Stimulated activated CD4-positive, alpha-beta T cell treated with anti-CD3 and anti-CD28 coated beads, TNF-alpha, amount 100 ng/mL, for 1 hour (primary cell): ENCODE results near the gene ENTPD5.
"Not testable (repeated sequence)": the region's sequence is repeated elsewhere in the genome, so short reads cannot be mapped to it uniquely, and the experiment has no call there.

Experiments used
- DNase-seq, 3 donors: peaks; one replicate each; pipeline ENCODE4 v3.0.0-alpha.2; 2020; ENCODE audit warnings: low read depth in 3 of 3, low spot score in 1 of 3

The ENTPD5 gene

DNA sequence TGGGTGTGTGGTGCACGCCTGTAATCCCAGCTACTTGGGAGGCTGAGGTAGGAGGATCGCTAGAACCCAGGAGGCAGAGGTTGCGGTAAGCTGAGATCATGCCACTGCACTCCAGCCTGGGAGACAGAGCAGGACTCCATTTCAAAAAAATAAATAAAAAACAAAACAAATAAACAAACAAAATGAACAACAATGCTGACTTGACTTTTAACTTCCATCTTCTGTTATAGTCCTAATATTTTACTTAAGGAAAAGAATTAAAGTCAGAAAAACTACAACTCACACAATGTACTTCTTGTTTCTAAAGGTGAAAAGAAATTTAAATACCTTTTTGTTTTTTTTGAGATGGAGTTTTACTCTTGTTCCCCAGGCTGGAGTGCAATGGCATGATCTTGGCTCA lies 13.4 kb downstream of the ENTPD5 start:
- DNase-seq, result not testable (repeated sequence)

DNA sequence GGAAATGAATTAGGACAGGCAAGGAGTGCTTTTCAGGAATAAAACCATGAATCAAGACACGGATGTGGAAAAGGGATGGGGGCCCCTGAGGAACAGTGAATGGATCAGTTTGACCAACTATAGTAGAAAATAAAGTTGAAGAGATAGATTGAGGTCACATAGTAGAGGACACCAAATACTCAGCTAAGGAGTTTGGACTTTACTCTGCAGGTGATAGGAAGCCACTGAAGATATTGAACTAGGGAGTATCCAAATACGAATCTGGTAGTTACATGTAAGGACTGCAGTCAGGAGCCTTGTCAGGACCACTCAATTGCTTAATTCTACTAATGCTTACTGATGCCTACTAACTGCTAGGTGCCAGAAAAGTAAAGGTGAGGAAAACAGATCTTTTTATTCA lies 20.4 kb downstream of the ENTPD5 start:
- no peak for DNase-seq

DNA sequence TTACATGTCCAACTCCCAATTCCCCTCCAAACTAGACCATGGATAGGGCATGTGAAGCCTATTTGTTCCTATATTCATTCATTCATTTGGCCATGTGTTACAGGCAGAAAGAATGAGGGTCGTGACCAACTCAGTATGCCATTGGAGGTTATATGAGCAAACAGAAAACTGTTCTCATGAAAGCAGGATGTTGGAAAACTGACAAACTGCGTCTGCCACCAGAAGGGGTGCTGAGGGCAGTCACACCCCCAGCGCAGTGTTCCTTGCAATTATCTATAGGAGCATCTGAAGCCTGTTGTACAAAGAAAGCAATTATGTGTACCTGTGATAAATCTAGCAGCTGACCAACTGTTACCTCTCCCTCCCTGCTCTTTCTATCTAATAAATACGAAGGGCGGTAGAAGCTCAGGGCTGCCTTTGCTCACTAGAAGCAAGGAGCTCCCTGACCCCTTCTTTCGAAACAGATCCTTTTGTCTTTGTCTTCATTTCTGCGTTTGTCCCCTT lies 21.1 kb downstream of the ENTPD5 start:
- DNase-seq, result no peak

GRCh38 chr14:73997108-73997943 lies 21.8 kb downstream of the ENTPD5 start:
- DNase-seq, result no peak

GRCh38 chr14:73996731-73997107 lies 22.4 kb downstream of the ENTPD5 start:
- DNase-seq, result no peak

DNA sequence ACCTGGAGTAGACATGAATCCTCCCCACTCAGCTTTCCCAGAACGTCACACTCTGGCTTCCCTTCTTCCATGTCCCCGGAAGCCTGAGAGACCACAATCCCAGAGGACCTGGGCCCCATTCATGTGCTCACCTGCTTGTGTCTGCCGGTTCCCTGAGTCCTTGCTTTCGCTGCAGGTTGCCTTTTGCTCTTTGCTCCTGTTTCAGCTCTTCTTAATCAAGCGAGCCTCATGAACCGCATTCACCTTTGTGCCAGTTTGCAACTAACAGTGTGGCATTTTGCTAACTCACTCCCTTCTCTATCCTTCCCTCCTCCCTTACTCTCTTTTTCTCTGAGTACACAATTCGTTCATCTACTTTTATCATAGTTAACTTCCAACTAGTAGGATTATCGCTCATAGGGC lies 23.1 kb downstream of the ENTPD5 start:
- no peak for DNase-seq

- not testable (repeated sequence) for DNase-seq
These were observed 24.2 kb downstream of the ENTPD5 start for GRCh38 chr14:73994926-73995325.

DNA sequence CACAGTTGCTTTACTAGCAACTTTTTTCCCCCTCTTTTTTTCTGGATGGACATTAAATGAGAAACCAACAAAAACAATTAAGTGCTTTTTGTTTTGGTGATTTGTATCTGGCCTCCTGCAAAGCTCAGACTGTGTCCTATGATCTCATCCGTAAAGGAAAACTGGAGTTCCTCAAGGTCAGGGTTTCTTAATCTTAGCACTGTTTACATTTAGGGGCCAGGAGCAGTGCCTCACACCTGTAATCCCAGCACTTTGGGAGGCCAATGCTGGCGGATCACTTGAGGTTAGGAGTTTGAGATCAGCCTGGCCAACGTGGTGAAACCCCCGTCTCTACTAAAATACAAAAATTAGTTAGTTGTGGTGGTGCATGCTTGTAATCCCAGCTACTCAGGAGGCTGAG lies 28.0 kb downstream of the ENTPD5 start:
- no peak for DNase-seq

GRCh38 chr14:73988656-73989055 lies 30.4 kb downstream of the ENTPD5 start:
- DNase-seq, result not testable (repeated sequence)

- no peak for DNase-seq
These were observed 31.0 kb downstream of the ENTPD5 start for GRCh38 chr14:73988065-73988464.

- DNase-seq, result no peak
These were observed 41.2 kb downstream of the ENTPD5 start for GRCh38 chr14:73977896-73978295.

DNA sequence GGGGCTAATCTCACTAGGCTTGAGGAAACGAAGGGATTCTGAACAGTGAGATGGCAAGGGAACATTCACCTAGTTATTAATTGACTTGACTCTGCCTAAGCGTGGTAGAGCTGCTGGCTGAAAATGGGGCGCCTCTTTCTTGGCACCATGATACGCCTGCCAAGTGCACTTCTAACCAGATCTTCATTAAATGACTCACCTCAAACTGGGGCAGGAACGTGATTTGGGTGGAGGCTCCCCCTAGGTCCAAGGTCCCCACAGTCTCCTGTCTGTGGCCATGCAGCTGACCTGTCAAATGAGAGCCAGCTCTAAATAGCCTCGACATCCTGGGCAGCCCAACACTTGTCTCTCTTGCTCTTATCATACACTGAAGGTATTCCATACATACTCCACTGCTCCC lies 43.0 kb downstream of the ENTPD5 start:
- no peak for DNase-seq

GRCh38 chr14:73973497-73973896 lies 45.6 kb downstream of the ENTPD5 start:
- no peak for DNase-seq

DNA sequence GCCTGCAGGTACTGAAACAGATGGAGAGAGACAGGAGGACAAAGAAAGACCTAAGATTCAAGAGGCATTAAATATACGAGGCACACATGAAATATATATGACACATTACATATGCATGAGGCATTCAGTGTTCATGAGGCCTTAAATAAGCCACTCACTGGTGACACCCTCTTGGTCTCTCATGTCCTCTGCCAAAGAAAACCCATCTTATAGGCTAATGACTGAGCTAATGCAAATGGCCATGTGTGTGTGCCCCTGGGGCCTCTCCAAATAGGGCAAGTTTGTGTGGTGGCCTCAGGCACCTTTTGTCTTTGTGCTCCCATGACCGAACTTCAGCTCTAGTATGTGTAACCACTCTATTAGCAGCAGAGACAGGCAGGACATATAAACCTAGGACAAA lies 50.2 kb downstream of the ENTPD5 start:
- no peak for DNase-seq

DNA sequence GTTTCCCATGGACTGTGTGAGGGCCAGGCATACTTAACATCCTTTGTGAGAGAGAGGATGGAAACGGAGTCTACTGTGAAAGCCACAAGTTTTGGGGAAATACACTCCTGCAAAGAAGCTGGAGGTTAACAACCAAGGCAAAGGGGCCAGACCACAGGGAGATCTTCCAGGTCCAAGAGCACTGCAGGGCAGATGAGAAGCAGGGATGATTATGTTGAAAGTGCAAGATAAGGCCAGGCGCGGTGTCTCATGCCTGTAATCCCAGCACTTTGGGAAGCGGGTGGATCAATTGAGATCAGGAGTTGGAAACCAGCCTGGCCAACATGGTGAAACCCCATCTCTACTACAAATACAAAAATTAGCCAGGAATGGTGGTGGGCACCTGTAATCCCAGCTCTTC lies 53.9 kb downstream of the ENTPD5 start:
- DNase-seq, result no peak

DNA sequence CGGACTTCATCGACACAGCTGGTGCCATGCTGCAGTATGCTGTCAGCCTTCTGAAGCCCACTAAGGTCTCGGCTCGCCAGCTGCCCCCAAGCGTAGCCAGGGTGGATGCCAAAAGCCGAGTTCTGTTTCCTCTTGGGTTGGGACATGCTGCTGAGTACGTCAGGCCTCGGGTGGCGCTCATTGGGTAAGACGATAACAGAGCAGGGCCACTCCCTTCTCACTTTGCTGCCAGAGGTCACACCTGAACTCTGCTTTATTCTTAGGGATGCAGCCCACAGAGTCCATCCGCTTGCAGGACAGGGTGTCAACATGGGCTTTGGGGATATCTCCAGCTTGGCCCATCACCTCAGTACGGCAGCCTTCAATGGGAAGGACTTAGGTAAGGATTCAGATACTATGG lies 57.9 kb downstream of the ENTPD5 start:
- DNase-seq, result no peak

DNA sequence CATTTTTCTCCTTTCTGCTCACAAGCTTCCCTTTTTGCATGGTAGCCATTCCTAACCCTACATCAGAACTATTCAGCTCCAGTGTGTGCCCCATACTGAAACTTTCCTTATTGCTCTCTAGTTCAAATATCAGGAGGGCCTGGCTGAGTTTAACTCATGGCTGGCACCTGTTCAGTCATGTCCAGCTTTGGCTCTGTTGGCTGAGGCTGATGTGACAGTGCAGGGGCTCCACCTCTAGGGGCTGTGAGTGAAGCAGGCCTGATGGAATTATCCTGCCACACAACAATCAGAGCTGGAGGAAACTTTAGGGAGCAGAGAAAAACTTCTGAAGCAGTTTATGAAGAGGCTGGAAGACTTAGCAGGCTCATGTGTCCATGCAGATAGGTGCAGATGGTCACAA lies 60.5 kb downstream of the ENTPD5 start:
- DNase-seq, result no peak

DNA sequence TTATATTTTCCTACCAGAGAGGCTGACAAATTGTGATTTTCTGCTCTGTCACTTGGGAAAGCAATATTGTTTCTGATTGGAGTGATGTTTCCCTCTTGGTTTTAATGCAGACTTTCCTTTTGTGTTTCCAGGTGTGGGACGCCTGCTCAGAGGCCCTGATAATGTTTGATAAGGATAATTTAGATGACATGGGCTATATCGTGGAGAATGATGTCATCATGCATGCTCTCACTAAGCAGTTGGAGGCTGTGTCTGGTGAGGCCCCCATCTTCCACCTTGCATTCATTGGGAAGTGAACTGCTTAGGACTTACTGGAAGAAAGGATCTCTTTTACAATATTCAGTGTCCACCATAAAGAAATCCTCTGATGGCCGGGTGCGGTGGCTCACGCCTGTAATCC lies 63.4 kb downstream of the ENTPD5 start:
- no peak for DNase-seq

GRCh38 chr14:73953731-73954130 lies 65.4 kb downstream of the ENTPD5 start:
- no peak for DNase-seq

- DNase-seq, result peak; percentile 72 to 77 (median 75)
These were observed 69.0 kb downstream of the ENTPD5 start, which contains the start of the genes COQ6 and FAM161B for GRCh38 chr14:73949752-73950734. Gene COQ6 (plus strand): TSS chr14:73950302. CDS start chr14:73950333, 31 bp downstream. Gene FAM161B (minus strand): TSS chr14:73950094. CDS start chr14:73950026, 68 bp downstream.

- no peak for DNase-seq
These were observed 73.9 kb downstream of the ENTPD5 start for GRCh38 chr14:73945159-73945670.
